Esophagus (tissue), 2 donors: ENCODE results near the gene SPAG16. TPM values are rescaled to one million over a fixed set of nuclear protein-coding genes. Genes with fewer than 3 reads are reported as not detected.

Experiments
- H3K27ac ChIP-seq, 2 donors: one replicate each; pipeline ENCODE4 v1.5.1; 2013; ENCODE audit warnings: low read depth in 2 of 2, mild to moderate bottlenecking in 2 of 2, inconsistent platforms in 1 of 2, low read length in 1 of 2, moderate library complexity in 1 of 2
- H3K27me3 ChIP-seq, 2 donors: one replicate each; pipeline ENCODE4 v1.6.1; 2013; ENCODE audit warnings: low read length in 2 of 2, control low read depth in 1 of 2, mild to moderate bottlenecking in 1 of 2; ENCODE audit not compliant: insufficient read depth in 2 of 2, control insufficient read depth in 1 of 2
- H3K36me3 ChIP-seq, 2 donors: one replicate each; pipeline ENCODE4 v1.6.1; 2013; ENCODE audit warnings: low read length in 1 of 2; ENCODE audit not compliant: control insufficient read depth in 2 of 2, insufficient read depth in 2 of 2
- H3K4me1 ChIP-seq, 2 donors: one replicate each; pipeline ENCODE4 v1.6.1; 2013; ENCODE audit warnings: low read length in 1 of 2; ENCODE audit not compliant: control insufficient read depth in 2 of 2, insufficient read depth in 2 of 2
- H3K4me3 ChIP-seq, 2 donors: one replicate each; pipeline ENCODE4 v1.5.1; 2013; ENCODE audit warnings: low read length in 2 of 2, mild to moderate bottlenecking in 2 of 2, low read depth in 1 of 2, moderate library complexity in 1 of 2
- H3K9me3 ChIP-seq, 2 donors: one replicate each; pipeline ENCODE4 v1.6.1; 2013; ENCODE audit warnings: mild to moderate bottlenecking in 2 of 2, low read depth in 1 of 2, low read length in 1 of 2, moderate library complexity in 1 of 2; ENCODE audit not compliant: control insufficient read depth in 2 of 2, insufficient read depth in 1 of 2
- WGBS, 2 donors: extraction: QIAGEN DNeasy Blood & Tissue Kit; methylation state at CpG; one replicate each; pipeline ENCODE4 v1.1.7; 2013; 5-methylcytosine and 5-hydroxymethylcytosine counted together
- polyA plus RNA-seq, 2 donors: library from polyadenylated mRNA; stranded (reverse); fragments of 200-250 nt; gene quantifications; one replicate each; pipeline ENCODE4 v1.2.3, GENCODE V29; 2013
- donor health status: healthy with polysubstance abuse.
- donor health status: Bipolar disorder and iron deficiency.

SPAG16 gene
- polyA plus RNA-seq, 2 donors: 20.4 to 21.2 TPM

DNA sequence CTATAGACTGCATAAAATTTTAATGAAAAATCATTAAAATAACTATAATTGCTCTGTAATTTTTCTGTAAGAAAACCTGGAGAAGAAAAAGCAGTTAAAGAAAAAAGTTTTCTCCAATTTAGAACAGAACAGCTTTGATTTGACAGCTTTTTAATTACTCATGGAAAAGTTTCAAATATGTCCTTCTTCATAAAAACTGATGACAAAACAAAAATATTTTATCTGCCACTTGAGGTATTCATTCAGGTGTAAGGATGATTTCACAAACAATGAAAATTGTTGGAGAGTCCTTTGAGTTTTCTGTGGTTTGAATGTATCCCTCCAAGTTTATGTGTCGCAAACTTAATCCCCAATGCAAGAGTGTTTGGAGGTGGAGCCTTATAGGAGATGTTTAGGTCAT is 824.3 kb downstream of the SPAG16 start:
- no peak overlapping the region for H3K4me3 ChIP-seq
- WGBS, 2 donors: 89 to 97% methylated on average over 1 of the region's 1 CpG
- no peaks in the 10 kb centered on the region for H3K9me3 ChIP-seq
- no peaks in the 10 kb centered on the region for H3K4me1 ChIP-seq
- H3K36me3 ChIP-seq: no peaks in the 10 kb centered on the region
- H3K27me3 ChIP-seq: no peaks in the 10 kb centered on the region
- no peak overlapping the region for H3K27ac ChIP-seq

- Histone ChIP-seq H3K9me3 (peaks cover 3 to 4% of the 10 kb centered on the region in 2 donors), H3K36me3 (no peaks in the 10 kb centered on the region), H3K4me1 (no peaks in the 10 kb centered on the region), H3K27me3 (no peaks in the 10 kb centered on the region), H3K4me3 (no peak overlapping the region), H3K27ac (no peak overlapping the region)
Measured at GRCh38 chr2:214117054-214117453, 832.8 kb downstream of the SPAG16 start.

GRCh38 chr2:214126135-214126534 is 841.9 kb downstream of the SPAG16 start:
- Histone ChIP-seq H3K27me3 (no peaks in the 10 kb centered on the region), H3K4me1 (no peaks in the 10 kb centered on the region), H3K27ac (no peak overlapping the region), H3K36me3 (no peaks in the 10 kb centered on the region), H3K9me3 (no peaks in the 10 kb centered on the region), H3K4me3 (no peak overlapping the region)
- WGBS, 2 donors: 71 to 79% methylated on average over 6 of the region's 6 CpGs

- no peaks in the 10 kb centered on the region for H3K27me3 ChIP-seq
- no peaks in the 10 kb centered on the region for H3K36me3 ChIP-seq
- no peak overlapping the region for H3K27ac ChIP-seq
- no peaks in the 10 kb centered on the region for H3K4me1 ChIP-seq
- H3K4me3 ChIP-seq: no peak overlapping the region
- H3K9me3 ChIP-seq: no peaks in the 10 kb centered on the region
Measured at GRCh38 chr2:214127170-214127569, 842.9 kb downstream of the SPAG16 start.

DNA sequence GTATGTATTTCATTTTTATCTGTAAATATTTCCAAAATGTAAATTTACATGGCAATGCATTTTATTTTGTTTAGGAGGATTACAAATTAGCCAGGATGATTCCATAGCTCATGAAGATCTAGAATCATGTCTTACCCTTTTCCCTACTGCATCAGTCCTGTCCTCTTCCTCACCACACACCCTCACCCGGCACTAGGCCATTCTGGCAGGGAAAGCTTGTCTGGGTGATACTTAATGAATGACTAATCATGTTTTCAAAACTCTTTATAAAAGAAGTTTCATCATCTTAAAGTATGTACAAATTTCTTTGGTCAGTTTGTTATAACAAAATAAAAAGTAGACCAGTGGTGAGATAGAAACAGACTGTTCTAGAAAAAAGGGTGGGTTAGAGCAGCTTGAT is 843.3 kb downstream of the SPAG16 start:
- no peaks in the 10 kb centered on the region for H3K36me3 ChIP-seq
- no peaks in the 10 kb centered on the region for H3K27me3 ChIP-seq
- no peaks in the 10 kb centered on the region for H3K9me3 ChIP-seq
- H3K27ac ChIP-seq: no peak overlapping the region
- no peak overlapping the region for H3K4me3 ChIP-seq
- 27 to 43% methylated on average over 1 of the region's 1 CpG for WGBS, 2 donors
- H3K4me1 ChIP-seq: no peaks in the 10 kb centered on the region

DNA sequence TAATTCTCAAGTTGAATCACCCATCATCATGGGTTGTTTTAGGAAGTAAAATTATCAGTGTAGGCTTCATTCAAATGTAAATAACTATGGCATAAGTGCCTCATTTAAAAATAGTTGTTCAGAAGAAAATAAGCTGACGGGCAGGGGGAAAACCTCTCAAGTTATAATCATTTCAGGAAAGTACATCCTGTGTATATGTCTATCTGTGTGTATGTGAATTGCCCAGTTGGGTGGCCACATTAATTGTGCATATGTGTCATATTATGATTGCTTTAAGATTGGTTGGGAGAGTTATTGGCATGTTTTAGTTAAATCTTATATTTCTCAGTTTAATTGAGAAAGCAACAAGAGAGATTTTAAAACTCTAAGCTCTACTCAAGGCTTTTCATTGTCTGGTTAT is 843.8 kb downstream of the SPAG16 start:
- WGBS, 2 donors: 59 to 88% methylated on average over 1 of the region's 1 CpG
- H3K9me3 ChIP-seq: no peaks in the 10 kb centered on the region

DNA sequence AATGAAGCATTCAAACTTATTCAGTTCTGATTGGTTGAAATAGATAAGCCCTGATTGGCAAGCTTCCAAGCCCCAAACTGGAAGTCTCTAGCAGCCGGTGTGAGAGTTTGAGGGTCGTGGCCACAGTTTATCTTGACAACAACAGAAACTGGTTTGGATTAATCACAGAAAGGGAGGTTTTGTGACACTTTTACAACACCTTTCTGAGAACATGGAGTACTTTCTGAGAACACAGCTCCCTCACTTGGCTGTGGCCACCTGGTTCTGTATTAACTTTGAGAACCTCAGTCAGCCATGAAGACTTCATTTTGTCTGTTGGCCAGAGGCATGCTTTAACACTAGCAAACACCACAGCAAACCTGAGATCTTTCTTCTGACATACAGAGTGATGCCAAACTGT is 845.9 kb downstream of the SPAG16 start:
- WGBS, 2 donors: 34 to 38% methylated on average over 2 of the region's 2 CpGs
- Histone ChIP-seq H3K36me3 (no peaks in the 10 kb centered on the region), H3K4me3 (no peak overlapping the region), H3K4me1 (no peaks in the 10 kb centered on the region), H3K27ac (no peak overlapping the region), H3K27me3 (no peaks in the 10 kb centered on the region), H3K9me3 (no peaks in the 10 kb centered on the region)

More for the DNA sequence above, 843.8 kb downstream of the SPAG16 start:
- no peaks in the 10 kb centered on the region for H3K4me1 ChIP-seq
- H3K4me3 ChIP-seq: no peak overlapping the region
- H3K36me3 ChIP-seq: no peaks in the 10 kb centered on the region
- H3K27ac ChIP-seq: no peak overlapping the region
- H3K27me3 ChIP-seq: no peaks in the 10 kb centered on the region

- H3K4me1 ChIP-seq: no peaks in the 10 kb centered on the region
- H3K4me3 ChIP-seq: no peak overlapping the region
- WGBS, 2 donors: 79 to 96% methylated on average over 1 of the region's 1 CpG
- no peaks in the 10 kb centered on the region for H3K27me3 ChIP-seq
- no peaks in the 10 kb centered on the region for H3K9me3 ChIP-seq
- no peaks in the 10 kb centered on the region for H3K36me3 ChIP-seq
- H3K27ac ChIP-seq: no peak overlapping the region
Measured at GRCh38 chr2:214135966-214136365, 851.7 kb downstream of the SPAG16 start.

- Histone ChIP-seq H3K4me3 (no peak overlapping the region), H3K9me3 (no peaks in the 10 kb centered on the region), H3K27ac (no peak overlapping the region), H3K4me1 (no peaks in the 10 kb centered on the region), H3K27me3 (no peaks in the 10 kb centered on the region), H3K36me3 (no peaks in the 10 kb centered on the region)
Measured at GRCh38 chr2:214138779-214139178, 854.5 kb downstream of the SPAG16 start.

GRCh38 chr2:214139630-214140284 is 855.5 kb downstream of the SPAG16 start:
- Histone ChIP-seq H3K4me3 (no peak overlapping the region), H3K36me3 (no peaks in the 10 kb centered on the region), H3K9me3 (no peaks in the 10 kb centered on the region), H3K27ac (no peak overlapping the region), H3K4me1 (no peaks in the 10 kb centered on the region), H3K27me3 (no peaks in the 10 kb centered on the region)
- 61 to 64% methylated on average over 3 of the region's 3 CpGs for WGBS, 2 donors
